B cell (primary cell): ENCODE results near the gene MAGEB17. TPM values are rescaled to one million over a fixed set of nuclear protein-coding genes. Genes with fewer than 3 reads are reported as not detected.

Source experiments
- ATAC-seq: fragments of 200-7000 bp; cut with Tn5 transposase; one replicate; pipeline ENCODE4 v1.10.0; 2021; ENCODE audit warnings: low read depth, mild to moderate bottlenecking, moderate number of reproducible peaks, moderate library complexity
- CTCF ChIA-PET: fragments of 350-600 bp; sonication (Branson Sonifier 250); formaldehyde crosslinking; loops from one replicate; lab custom pipeline; 2021; ENCODE audit warnings: antibody characterized with exemption, inconsistent platforms; lab: Charles Lee
- POLR2A ChIA-PET: fragments of 350-600 bp; sonication (Branson Sonifier 250); formaldehyde crosslinking; loops from one replicate; lab custom pipeline; 2021; ENCODE audit warnings: antibody characterized with exemption; lab: Charles Lee
- DNase-seq: peaks from one replicate; pipeline ENCODE4 v3.0.0; 2013
- H2AFZ ChIP-seq: 2 replicates; pipeline ENCODE4 v1.6.1; 2012; ENCODE audit warnings: mild to moderate bottlenecking, low read depth, low read length; ENCODE audit not compliant: insufficient read depth, poor library complexity, severe bottlenecking
- H3K27ac ChIP-seq, 2 donors: 1 replicate in 1 of 2; 2 replicates in 1 of 2; pipeline ENCODE4 v1.5.1; 2012 to 2013; ENCODE audit warnings: low read length in 2 of 2, mild to moderate bottlenecking in 2 of 2, moderate library complexity in 1 of 2
- H3K27me3 ChIP-seq, 4 experiments: fragments of 200-600 bp in 1 of 4; sonication (generic) in 1 of 4; replicated peaks in 1 of 4; 1 replicate in 2 of 4; 2 replicates in 2 of 4; pipeline versions ENCODE4 v1.6.1 to v1.7.0; 2013 to 2016; ENCODE audit warnings: low read length in 3 of 4, mild to moderate bottlenecking in 2 of 4, mixed read lengths in 1 of 4, moderate library complexity in 1 of 4; ENCODE audit not compliant: insufficient read depth in 4 of 4, control insufficient read depth in 3 of 4; ENCODE audit errors: control extremely low read depth in 1 of 4
- H3K36me3 ChIP-seq, 2 experiments: replicated peaks in 1 of 2; 1 replicate in 1 of 2; 2 replicates in 1 of 2; pipeline versions ENCODE4 v1.6.1 to v1.7.1; 2013; ENCODE audit warnings: low read length in 1 of 2; ENCODE audit not compliant: insufficient read depth in 2 of 2, control insufficient read depth in 1 of 2; ENCODE audit errors: control extremely low read depth in 1 of 2, extremely low read depth in 1 of 2
- H3K4me1 ChIP-seq, 2 donors: fragments of 200-600 bp in 1 of 2; sonication (generic) in 1 of 2; 1 replicate in 1 of 2; 2 replicates in 1 of 2; pipeline versions ENCODE4 v1.5.1 to v1.6.1; 2013 to 2017; ENCODE audit warnings: low read length in 2 of 2; ENCODE audit not compliant: control insufficient read depth in 2 of 2, insufficient read depth in 2 of 2
- H3K4me2 ChIP-seq: replicated peaks from 2 replicates; pipeline ENCODE3; 2012; ENCODE audit warnings: mild to moderate bottlenecking, low read depth, low read length; ENCODE audit not compliant: poor library complexity, severe bottlenecking
- H3K4me3 ChIP-seq, 5 experiments: fragments of 200-600 bp in 1 of 5; sonication (generic) in 1 of 5; 1 replicate in 3 of 5; 2 replicates in 2 of 5; pipeline versions ENCODE4 v1.5.1 to v1.7.0; 2011 to 2016; ENCODE audit warnings: low read length in 4 of 5, mild to moderate bottlenecking in 4 of 5, low read depth in 2 of 5, control low read depth in 1 of 5, moderate library complexity in 1 of 5; ENCODE audit not compliant: insufficient read depth in 1 of 5; ENCODE audit errors: control extremely low read depth in 1 of 5, extremely low read depth in 1 of 5
- H3K79me2 ChIP-seq: fragments of 200-600 bp; sonication (generic); one replicate; pipeline ENCODE4 v1.6.0; 2016; ENCODE audit warnings: low read length; ENCODE audit not compliant: control insufficient read depth, insufficient read depth
- H3K9ac ChIP-seq: fragments of 200-600 bp; sonication (generic); 2 replicates; pipeline ENCODE4 v1.6.1; 2017; ENCODE audit warnings: mild to moderate bottlenecking, low read length, moderate library complexity
- H3K9me3 ChIP-seq, 3 donors: one replicate each; pipeline versions ENCODE4 v1.6.1 to v1.7.1; 2013; ENCODE audit warnings: low read length in 2 of 3; ENCODE audit not compliant: control insufficient read depth in 2 of 3, insufficient read depth in 1 of 3; ENCODE audit errors: control extremely low read depth in 1 of 3
- H4K20me1 ChIP-seq: 2 replicates; pipeline ENCODE4 v1.6.0; 2012; ENCODE audit warnings: mild to moderate bottlenecking, low read length; ENCODE audit not compliant: insufficient read depth, control insufficient read depth, poor library complexity, severe bottlenecking
- H3K27ac Mint-ChIP-seq: one replicate; pipeline ENCODE4 v1.8.0; 2021; ENCODE audit warnings: mixed read lengths
- H3K27me3 Mint-ChIP-seq: one replicate; pipeline ENCODE4 v1.8.0; 2021; ENCODE audit warnings: mixed read lengths
- H3K4me1 Mint-ChIP-seq: one replicate; pipeline ENCODE4 v1.8.0; 2021; ENCODE audit warnings: mixed read lengths
- H3K4me3 Mint-ChIP-seq: one replicate; pipeline ENCODE4 v1.8.0; 2021; ENCODE audit warnings: mixed read lengths
- H3K9me3 Mint-ChIP-seq: one replicate; pipeline ENCODE4 v1.8.0; 2022; ENCODE audit warnings: mixed read lengths; ENCODE audit not compliant: insufficient read depth
- EZH2 ChIP-seq: IDR thresholded peaks from 2 replicates; pipeline ENCODE4 v1.6.1; 2012; ENCODE audit warnings: borderline replicate concordance, low read depth, mild to moderate bottlenecking, moderate library complexity, low read length; ENCODE audit not compliant: insufficient read depth, poor library complexity, severe bottlenecking
- WGBS: methylation state at CpG from one replicate; pipeline ENCODE4 v1.1.5; 2013; ENCODE audit warnings: missing lambda C conversion rate; ENCODE audit not compliant: insufficient coverage; 5-methylcytosine and 5-hydroxymethylcytosine counted together
- intact Hi-C: fragments of 100-400 bp; cut with micrococcal nuclease; formaldehyde crosslinking; loops from one replicate; pipeline ENCODE4 v1.10.0; 2022
- polyA plus RNA-seq: library from polyadenylated mRNA; depleted of rRNA; stranded (reverse); fragments of >200 nt; gene quantifications from 2 replicates; pipeline ENCODE4 v1.2.3, GENCODE V29; 2012
- total RNA-seq, 2 donors: library from RNA; stranded (reverse); fragments of 120-200 nt in 1 of 2; gene quantifications; 1 replicate in 1 of 2; 2 replicates in 1 of 2; pipeline versions ENCODE4 v1.2.3 to v1.2.4, GENCODE V29; 2013 to 2022
- TF ChIP-seq, protein P1 (sequence below): fragments of 200-600 bp; IDR thresholded peaks from one replicate; pipeline ENCODE4 v1.8.0; 2022; ENCODE audit warnings: antibody characterized with exemption, mild to moderate bottlenecking

MAGEB17 gene
- total and polyA plus RNA-seq, 2 donors (not counting 1 experiment from before 2014, with no cell fraction given), result 0.16 TPM; not detected in 1

DNA sequence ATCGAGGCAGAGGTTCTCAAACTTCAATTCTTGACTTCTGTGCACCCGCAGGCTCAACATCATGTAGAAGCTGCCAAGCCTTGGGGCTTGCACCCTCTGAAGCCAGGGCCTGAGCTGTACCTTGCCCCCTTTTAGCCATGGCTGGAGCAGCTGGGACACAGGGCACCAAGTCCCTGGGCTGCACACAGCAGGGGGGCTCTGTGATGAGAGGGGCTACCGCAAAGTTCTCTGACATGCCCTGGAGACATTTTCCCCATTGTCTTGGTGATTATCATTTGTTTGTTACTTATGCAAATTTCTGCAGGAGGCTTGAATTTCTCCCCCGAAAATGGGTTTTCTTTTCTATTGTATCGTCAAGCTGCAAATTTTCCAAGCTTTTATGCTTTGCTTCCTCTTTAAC lies 4.9 kb upstream of the MAGEB17 start:
- CTCF ChIA-PET, result no interaction called here
- Histone ChIP-seq H3K27ac (no peak overlapping the region), H3K9me3 (no peaks in the 10 kb centered on the region), H3K79me2 (no peaks in the 10 kb centered on the region), H4K20me1 (no peaks in the 10 kb centered on the region), H3K36me3 (no peaks in the 10 kb centered on the region), H2AFZ (no peak overlapping the region), H3K4me3 (no peak overlapping the region), H3K9ac (no peak overlapping the region), H3K27me3 (no peaks in the 10 kb centered on the region), H3K4me2 (no peak overlapping the region), H3K4me1 (no peaks in the 10 kb centered on the region)
- WGBS, result 40% methylated on average over 1 of the region's 5 CpGs
- H3K4me1 Mint-ChIP-seq, result no peaks in the 10 kb centered on the region
- H3K27me3 Mint-ChIP-seq, result peaks cover 7% of the 10 kb centered on the region
- H3K4me3 Mint-ChIP-seq, result no peak overlapping the region
- TF ChIP-seq, protein P1, sequence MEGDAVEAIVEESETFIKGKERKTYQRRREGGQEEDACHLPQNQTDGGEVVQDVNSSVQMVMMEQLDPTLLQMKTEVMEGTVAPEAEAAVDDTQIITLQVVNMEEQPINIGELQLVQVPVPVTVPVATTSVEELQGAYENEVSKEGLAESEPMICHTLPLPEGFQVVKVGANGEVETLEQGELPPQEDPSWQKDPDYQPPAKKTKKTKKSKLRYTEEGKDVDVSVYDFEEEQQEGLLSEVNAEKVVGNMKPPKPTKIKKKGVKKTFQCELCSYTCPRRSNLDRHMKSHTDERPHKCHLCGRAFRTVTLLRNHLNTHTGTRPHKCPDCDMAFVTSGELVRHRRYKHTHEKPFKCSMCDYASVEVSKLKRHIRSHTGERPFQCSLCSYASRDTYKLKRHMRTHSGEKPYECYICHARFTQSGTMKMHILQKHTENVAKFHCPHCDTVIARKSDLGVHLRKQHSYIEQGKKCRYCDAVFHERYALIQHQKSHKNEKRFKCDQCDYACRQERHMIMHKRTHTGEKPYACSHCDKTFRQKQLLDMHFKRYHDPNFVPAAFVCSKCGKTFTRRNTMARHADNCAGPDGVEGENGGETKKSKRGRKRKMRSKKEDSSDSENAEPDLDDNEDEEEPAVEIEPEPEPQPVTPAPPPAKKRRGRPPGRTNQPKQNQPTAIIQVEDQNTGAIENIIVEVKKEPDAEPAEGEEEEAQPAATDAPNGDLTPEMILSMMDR, result no peak
- TF ChIP-seq EZH2, result no peak
- no peak overlapping the region for H3K27ac Mint-ChIP-seq
- H3K9me3 Mint-ChIP-seq, result no peaks in the 10 kb centered on the region
- intact Hi-C loops, result no loop called here
- no peak for DNase-seq
- POLR2A ChIA-PET, result no interaction called here
- ATAC-seq, result no peak

DNA sequence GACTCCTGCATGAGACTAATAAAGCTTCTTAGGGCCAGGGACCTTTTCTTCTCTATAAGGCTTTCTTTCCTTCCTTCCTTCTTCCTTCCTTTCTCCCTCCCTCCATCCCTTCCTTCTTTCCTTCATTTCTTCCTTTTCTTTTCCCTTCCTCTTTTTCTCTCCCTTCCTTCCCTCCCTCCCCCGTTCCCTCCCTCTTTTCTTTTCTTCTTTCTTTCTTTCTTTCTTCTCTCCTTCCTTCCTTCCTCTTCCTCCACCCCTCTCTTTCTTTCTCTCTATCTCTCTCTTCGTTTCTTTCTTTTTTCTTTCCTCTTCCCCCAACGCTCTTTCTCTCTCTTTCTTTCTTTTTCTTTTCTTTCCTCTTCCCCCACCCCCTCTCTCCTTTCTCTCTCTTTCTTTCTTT lies 2.5 kb upstream of the MAGEB17 start:
- ChIA-PET POLR2A (interaction anchor here (0.7 kb wide), 1 partner anchor 36 kb away, joined by 5 read pairs; no protein-coding TSS in a partner anchor), CTCF (no interaction called here)

More for the DNA sequence above, 2.5 kb upstream of the MAGEB17 start:
- H3K36me3 ChIP-seq, result no peaks in the 10 kb centered on the region
- peaks cover 7% of the 10 kb centered on the region for H3K27me3 Mint-ChIP-seq
- no peak overlapping the region for H3K4me2 ChIP-seq
- H3K4me3 Mint-ChIP-seq, result no peak overlapping the region
- no peaks in the 10 kb centered on the region for H3K27me3 ChIP-seq
- H3K27ac Mint-ChIP-seq, result no peak overlapping the region
- H2AFZ ChIP-seq, result no peak overlapping the region
- H3K9me3 Mint-ChIP-seq, result no peaks in the 10 kb centered on the region
- no peaks in the 10 kb centered on the region for H4K20me1 ChIP-seq
- no peak overlapping the region for H3K27ac ChIP-seq
- H3K9ac ChIP-seq, result no peak overlapping the region
- H3K9me3 ChIP-seq, result no peaks in the 10 kb centered on the region
- no peaks in the 10 kb centered on the region for H3K79me2 ChIP-seq
- TF ChIP-seq, protein P1, result no peak
- TF ChIP-seq EZH2, result no peak
- no peaks in the 10 kb centered on the region for H3K4me1 Mint-ChIP-seq
- no peak overlapping the region for H3K4me3 ChIP-seq
- ATAC-seq, result no peak
- H3K4me1 ChIP-seq, result no peaks in the 10 kb centered on the region
- intact Hi-C loops, result no loop called here
- WGBS, result 71% methylated on average over 2 of the region's 3 CpGs
- DNase-seq, result no peak
